ENCODE results near the gene PLK3.
"Not testable (repeated sequence)": the region's sequence is repeated elsewhere in the genome, so short reads cannot be mapped to it uniquely, and the experiment has no call there.

PLK3 gene

DNA sequence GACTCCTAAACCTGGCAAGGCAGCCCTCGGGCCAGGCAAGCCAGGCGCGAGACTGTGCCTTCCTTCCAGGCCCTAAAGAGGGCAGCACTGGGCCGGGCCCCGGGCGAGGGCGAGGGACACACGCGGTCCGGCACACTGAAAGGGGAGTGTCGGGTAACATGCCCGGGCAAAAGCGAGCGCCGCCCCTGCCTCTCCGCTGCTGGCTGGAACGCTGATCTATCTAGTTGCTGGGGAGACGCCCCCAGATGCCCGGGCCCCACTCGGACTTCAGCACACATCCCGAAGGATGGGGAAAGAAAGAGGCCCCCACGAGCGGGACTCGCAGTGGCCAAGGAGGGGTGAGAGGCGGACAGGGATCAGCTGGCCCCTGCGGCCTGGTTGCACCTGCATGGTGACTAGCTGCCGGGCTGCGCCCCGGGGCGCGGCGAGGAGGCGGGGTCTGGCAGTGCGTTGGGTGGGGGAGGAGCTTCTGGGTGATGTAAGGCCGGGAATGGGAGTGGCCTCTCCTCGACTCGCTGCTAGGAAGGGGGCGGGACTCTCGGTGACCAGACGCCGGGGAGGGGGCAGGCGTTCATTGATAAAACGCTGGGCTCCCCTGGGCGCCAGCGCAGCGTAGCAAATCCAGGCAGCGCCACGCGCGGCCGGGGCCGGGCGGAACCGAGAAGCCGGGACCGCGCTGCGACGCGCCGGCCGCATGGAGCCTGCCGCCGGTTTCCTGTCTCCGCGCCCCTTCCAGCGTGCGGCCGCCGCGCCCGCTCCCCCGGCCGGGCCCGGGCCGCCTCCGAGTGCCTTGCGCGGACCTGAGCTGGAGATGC is at the start of gene PLK3:
Gene PLK3 (plus strand): TSS at position 608 of the 815 bp plus-strand sequence. CDS start 87 bp downstream, at position 695.
- DNase-seq, result peak; percentile 96

DNA sequence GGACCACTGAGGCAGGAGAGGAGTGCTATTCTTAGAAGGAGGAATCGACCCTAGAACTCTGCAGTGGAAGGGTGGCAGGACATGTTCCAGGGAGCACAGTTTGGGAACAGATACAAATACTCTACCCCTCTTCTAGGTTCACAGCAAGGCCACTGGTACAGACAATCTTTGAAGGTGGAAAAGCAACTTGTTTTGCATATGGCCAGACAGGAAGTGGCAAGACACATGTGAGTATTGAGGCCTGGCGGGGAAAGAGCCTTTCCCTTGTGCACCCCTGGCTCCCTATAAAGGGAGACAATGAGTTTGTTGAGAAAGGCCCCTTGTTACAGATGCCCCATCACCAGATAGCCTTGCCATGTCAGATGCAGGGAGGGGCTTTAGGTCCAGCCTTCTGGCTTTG is 42.8 kb upstream of the PLK3 start:
- DNase-seq, result no peak

DNA sequence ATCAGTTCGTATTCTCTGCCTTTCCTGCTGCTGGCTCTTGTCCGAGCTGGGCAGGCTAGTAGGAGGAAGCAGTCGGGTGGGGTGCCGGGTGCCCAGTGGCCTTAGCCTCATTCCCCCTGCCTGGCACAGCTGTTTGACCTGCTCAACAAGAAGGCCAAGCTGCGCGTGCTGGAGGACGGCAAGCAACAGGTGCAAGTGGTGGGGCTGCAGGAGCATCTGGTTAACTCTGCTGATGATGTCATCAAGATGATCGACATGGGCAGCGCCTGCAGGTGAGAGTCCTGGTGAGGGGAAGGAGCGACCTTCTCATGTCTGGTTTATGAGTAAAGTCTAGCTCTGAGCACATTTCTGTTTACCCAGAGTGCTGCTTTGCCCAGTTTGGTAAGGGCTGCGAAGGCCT is 41.1 kb upstream of the PLK3 start:
- no peak for DNase-seq

DNA sequence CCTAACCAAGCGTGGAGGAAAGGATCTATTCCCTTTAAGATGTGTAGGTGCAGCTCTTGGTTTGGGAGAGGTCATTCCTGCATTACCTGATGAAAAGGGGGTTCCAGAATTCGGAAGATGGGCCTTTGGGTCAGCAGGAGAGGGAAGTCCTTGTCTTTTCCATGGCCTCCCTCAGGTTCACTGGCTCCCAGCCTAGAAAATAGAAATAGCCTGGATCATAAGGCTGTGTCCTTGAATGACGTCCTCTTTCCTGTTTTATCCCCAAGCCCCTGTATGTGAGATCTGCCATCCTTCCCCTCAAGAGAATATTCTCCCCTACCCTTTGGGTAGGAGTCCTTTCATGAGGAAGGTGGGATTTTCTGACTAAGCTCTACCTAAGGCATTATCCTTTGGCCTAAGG is 39.3 kb upstream of the PLK3 start:
- DNase-seq, result no peak

DNA sequence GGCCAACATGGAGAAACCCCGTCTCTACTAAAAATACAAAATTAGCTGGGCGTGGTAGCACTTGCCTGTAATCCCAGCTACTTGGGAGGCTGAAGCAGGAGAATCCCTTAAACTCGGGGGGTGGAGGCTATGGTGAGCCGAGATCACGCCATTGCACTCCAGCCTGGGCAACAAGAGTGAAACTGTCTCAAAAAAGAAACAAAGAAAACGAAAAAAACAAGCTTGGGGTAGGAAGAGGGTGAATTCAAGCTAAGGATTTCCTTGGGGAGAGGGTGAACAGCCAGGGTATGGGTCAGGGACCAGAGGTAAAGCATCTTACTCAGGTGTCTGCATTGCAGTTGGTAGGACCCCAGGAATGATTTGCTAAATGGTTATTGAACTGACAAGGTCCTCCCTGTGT is 33.8 kb upstream of the PLK3 start:
- DNase-seq, result not testable (repeated sequence)

DNA sequence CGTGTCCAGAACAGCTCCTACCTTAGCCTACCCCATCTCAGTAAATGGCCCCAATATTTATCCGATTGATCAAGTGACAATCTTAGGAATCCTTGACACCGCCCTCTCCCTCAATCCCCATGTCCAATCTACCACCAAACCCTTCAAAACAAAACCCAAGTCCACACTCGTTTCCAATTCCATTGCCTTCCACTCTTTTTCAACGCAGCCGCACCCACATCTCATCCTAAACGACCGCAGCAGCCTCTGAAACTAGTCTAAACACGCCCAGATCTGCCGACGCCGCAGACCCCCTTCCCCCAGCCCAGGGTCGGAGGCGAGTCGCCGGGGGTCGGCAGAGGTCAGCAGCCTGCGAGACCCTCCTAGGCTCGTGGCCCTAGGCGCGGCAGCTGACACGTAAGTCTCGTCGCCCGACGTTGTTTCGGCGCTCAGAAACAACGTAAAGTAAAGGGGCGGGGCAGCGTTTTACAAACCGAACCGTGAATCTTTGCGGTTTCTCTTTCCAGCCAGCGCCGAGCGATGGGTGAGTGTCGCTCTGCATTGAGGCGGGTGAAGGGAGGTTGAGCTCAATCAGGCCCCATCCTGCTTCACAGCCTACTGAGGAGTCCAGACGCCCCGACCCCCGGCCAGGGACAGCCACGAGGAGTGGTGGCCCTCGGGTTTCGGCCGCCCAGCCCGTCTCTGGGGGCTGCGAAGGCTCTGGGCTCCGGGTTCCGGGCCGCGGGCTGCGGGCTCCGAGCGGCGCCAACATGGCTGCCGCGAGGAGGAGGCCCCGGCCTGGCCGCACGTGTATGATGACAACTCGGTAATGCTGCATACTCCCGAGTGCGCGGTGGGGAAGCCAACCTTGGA is 24.9 kb upstream of the PLK3 start, which contains the start of gene RPS8:
Gene RPS8 (plus strand): TSS at position 463 of the 852 bp plus-strand sequence. CDS start 57 bp downstream, at position 520.
- peak; percentile 90 for DNase-seq

DNA sequence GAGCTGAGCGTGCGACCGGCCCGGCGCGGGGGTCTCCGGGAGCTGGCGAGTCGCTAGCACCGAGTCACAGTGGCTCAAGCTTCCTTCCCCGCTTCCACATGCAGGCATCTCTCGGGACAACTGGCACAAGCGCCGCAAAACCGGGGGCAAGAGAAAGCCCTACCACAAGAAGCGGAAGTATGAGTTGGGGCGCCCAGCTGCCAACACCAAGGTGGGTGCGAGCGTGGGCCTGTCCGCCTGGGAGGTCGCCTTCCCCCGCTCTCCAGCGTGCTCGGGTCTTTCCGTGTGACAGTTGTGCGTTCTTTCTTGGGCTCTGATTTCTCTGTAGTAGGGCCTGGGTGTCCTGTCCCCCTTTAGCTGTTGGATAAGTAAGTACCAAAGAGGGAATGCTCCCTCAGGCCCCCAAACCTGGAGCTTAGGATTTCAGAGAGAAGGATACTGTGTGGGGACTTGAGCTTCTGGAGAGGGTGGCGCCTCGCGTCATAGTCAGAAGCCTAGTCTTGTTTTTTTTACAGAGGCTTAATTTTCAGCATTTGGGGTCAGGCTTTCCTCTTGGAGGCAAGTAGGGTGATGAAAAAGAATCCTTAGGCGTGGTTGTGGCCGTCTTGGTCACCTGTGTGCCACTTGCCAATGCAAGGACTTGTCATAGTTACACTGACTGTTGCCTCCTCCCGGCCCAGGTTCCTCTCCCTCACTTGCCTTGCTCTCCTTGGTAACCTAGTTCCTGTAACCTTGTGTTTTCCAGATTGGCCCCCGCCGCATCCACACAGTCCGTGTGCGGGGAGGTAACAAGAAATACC is 24.0 kb upstream of the PLK3 start:
- DNase-seq, result no peak

GRCh38 chr1:44776730-44777068 is 23.5 kb upstream of the PLK3 start:
- no peak for DNase-seq

DNA sequence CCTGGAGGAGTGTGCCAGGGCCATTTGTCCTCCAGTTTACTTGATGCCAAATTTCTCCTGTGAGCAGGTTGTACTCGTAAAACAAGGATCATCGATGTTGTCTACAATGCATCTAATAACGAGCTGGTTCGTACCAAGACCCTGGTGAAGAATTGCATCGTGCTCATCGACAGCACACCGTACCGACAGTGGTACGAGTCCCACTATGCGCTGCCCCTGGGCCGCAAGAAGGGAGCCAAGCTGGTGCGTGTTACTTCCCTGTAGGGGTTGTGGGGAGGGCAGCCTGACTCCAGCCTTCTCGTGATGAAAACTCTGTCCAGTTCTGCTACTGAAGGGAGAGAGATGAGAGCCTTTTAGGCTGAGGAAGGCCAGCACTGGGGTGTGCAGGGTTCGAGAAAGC is 22.6 kb upstream of the PLK3 start:
- no peak for DNase-seq

- no peak for DNase-seq
These were observed 22.1 kb upstream of the PLK3 start for GRCh38 chr1:44777969-44778635.

GRCh38 chr1:44778705-44779576 is 21.2 kb upstream of the PLK3 start:
- no peak for DNase-seq

- DNase-seq, result no peak
These were observed 19.5 kb upstream of the PLK3 start for GRCh38 chr1:44780583-44781121.

DNA sequence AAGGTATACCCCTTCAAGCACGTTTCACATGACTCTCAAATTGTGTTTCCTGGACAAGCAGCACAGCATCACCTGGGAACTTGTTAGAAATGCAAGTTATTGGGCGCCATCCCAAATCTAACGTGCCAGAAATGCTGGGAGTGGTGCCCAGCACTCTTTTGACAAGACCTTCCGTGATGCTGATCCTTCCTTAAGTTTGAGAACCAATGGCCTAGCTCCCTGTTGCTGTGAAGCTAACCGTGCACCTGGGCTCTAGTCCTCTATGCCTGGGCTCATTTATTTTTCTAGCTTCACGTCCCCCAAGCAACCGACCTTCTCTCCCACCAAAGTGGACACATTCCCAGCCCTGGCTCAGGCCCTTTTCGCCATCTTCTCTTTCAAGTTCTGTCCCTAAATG is 16.5 kb upstream of the PLK3 start:
- DNase-seq, result no peak

- no peak for DNase-seq
These were observed 15.8 kb upstream of the PLK3 start for GRCh38 chr1:44784094-44785028.

DNA sequence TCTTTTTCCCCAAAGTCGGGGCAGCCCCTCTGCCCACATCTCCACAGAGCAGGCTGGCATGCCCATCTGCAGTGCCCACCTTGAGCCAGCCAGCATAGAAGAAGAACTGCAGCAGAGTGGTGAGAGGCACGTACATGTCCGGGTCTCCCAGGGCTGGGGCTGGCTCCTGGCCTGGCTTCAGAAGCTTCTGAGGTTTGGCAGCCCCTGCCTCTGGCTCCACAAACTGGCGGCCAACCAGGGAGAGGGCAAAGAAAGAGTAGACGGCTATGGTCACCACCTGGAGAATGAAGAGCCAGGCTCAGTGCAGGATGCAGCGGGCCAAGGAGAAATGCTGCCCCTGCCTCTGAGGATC is 15.2 kb upstream of the PLK3 start:
- DNase-seq, result no peak

DNA sequence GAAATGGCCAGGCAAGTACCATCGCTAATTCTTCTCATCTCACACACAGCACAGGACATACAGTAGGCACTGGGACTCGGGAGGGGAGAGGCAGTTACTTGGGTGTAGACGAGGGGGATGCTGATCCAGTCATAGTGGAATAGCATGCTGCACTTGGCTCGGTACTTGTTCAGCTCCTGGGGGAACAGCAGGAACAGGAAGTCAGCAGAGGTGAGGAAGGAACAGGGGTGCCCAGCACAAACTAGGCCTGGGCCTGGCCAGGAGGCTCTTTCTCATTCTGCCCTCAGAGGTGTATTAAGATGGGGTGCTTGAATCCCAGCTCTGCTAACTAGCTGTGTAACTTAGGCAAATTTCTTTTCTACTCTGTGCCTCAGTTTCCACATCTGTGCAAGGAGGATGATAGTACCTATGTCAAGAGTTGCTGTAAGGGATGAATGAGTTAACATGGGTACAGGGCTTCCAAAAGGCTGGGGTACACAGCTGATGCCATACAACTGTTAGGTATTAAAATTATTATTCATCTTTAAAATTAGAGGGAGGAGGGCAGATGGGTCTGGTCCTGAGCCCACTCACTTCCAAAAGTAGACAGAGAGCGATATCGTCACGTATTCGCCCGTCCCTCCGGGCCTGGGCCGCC is 14.6 kb upstream of the PLK3 start:
- DNase-seq, result no peak

DNA sequence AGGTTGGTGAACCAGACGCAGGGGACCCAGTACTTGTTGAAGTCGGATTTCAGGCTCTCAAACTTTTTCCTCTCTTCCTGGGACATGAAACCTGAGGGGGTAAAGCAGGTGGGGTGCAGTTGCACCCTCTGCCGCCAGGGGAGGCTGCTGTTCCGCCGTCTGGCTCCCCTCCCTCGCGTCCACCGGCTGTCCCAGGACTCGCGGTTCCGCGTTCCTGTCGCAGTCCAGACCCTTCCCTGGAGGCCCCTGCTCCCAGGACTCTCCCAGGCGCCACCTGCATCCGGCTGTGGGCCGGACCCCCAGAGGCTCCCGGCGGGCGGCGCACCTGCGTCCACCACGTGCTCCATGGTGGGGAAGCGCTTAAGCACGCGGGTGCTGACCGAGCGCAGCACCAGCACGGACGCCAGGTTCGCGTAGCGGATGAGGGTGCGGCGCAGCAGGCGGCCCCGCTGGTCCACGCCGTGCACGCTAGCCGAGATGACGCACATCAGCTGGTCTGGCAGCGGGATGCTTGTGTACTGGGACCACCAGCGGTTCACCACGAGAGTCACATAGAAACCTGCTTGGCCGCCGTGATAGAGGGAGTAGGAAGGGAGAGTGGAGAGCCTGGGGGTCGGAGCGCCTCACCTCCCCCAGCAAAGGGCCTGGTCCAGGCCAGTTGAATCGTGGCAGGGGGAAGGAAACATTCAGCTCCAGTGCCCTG is 13.9 kb upstream of the PLK3 start:
- DNase-seq, result peak; percentile 9

DNA sequence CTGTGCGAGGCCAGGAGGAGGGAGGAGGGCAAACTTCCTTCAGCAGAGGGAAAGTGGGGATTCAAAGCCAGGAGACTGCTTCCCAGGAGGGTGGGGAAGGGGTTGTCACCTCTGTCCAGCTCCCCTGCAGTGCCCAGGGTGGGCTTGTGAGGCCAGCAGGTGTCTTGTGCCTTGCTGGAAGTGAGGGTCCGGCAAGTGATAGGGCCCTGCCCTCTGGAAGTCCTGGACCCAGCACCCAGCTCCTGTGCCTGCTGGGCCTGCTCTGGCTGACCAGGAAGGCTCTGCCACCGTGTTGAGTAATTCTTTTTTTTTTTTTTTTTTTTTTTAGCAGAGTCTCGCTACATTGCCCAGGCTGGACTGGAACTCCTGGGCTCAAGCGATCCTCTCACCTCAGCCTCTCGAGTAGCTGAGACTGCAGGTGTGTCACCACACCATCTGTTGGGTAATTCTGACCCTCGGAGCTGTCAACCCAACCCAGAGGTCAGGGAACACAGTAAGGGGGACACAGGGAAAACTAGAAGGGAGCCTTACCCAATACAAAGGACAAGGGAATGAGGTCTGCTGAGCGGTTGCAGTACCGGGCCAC is 13.2 kb upstream of the PLK3 start:
- no peak for DNase-seq

- DNase-seq, result no peak
These were observed 12.7 kb upstream of the PLK3 start for GRCh38 chr1:44787506-44787905.

All from GDM1 (cell line).